GM18502 (cell line): ENCODE results near the gene LRRC8A.
"Not testable (repeated sequence)": the region's sequence is repeated elsewhere in the genome, so short reads cannot be mapped to it uniquely, and the experiment has no call there.

Experiments
- ATAC-seq: cut with Tn5 transposase; IDR thresholded peaks from one replicate; pipeline ENCODE4 v1.9.1; 2021; ENCODE audit warnings: mild to moderate bottlenecking; ENCODE audit not compliant: unreplicated experiment, poor library complexity

Gene LRRC8A

GRCh38 chr9:128918921-128919320 lies 37.0 kb downstream of the LRRC8A start:
- no peak for ATAC-seq

- no peak for ATAC-seq
Observed at GRCh38 chr9:128919402-128920089, 37.6 kb downstream of the LRRC8A start.

- ATAC-seq, result no peak
Observed at GRCh38 chr9:128920381-128921058, 38.6 kb downstream of the LRRC8A start, which contains the start of gene PHYHD1. Gene PHYHD1 (plus strand): TSS chr9:128920982. CDS start chr9:128922324, 1,342 bp downstream.

GRCh38 chr9:128921881-128922763 lies 40.2 kb downstream of the LRRC8A start:
- no peak for ATAC-seq

- ATAC-seq, result no peak
Observed at GRCh38 chr9:128923493-128923883, 41.6 kb downstream of the LRRC8A start.

GRCh38 chr9:128927731-128928411 lies 45.9 kb downstream of the LRRC8A start:
- no peak for ATAC-seq

- ATAC-seq, result no peak
Observed at GRCh38 chr9:128928624-128929023, 46.7 kb downstream of the LRRC8A start.

GRCh38 chr9:128929560-128929959 lies 47.6 kb downstream of the LRRC8A start:
- ATAC-seq, result no peak

- ATAC-seq, result no peak
Observed at GRCh38 chr9:128933731-128934130, 51.8 kb downstream of the LRRC8A start.

- no peak for ATAC-seq
Observed at GRCh38 chr9:128936171-128936865, 54.4 kb downstream of the LRRC8A start.

- ATAC-seq, result no peak
Observed at GRCh38 chr9:128937310-128938165, 55.6 kb downstream of the LRRC8A start.

- ATAC-seq, result no peak
Observed at GRCh38 chr9:128940271-128940921, 58.5 kb downstream of the LRRC8A start.

- ATAC-seq, result no peak
Observed at GRCh38 chr9:128940946-128941755, 59.2 kb downstream of the LRRC8A start.

GRCh38 chr9:128943832-128944620 lies 62.1 kb downstream of the LRRC8A start:
- no peak for ATAC-seq

- ATAC-seq, result not testable (repeated sequence)
Observed at GRCh38 chr9:128944966-128945365, 63.0 kb downstream of the LRRC8A start.

- no peak for ATAC-seq
Observed at GRCh38 chr9:128945798-128946501, 64.0 kb downstream of the LRRC8A start.
